BLaER1 (cell line): ENCODE results near the gene KERA.

ENCODE experiments used
- H3K27ac ChIP-seq: shearing (Covaris generic); formaldehyde crosslinking; 2 replicates; pipeline ENCODE4 v1.8.1; 2022
- H3K27me3 ChIP-seq: shearing (Covaris generic); formaldehyde crosslinking; 2 replicates; pipeline ENCODE4 v1.8.1; 2022
- H3K36me3 ChIP-seq: shearing (Covaris generic); formaldehyde crosslinking; 2 replicates; pipeline ENCODE4 v1.8.1; 2022
- H3K4me1 ChIP-seq: shearing (Covaris generic); formaldehyde crosslinking; 2 replicates; pipeline ENCODE4 v1.8.1; 2022
- H3K4me2 ChIP-seq: shearing (Covaris generic); formaldehyde crosslinking; 2 replicates; pipeline ENCODE4 v1.8.1; 2022
- H3K4me3 ChIP-seq: shearing (Covaris generic); formaldehyde crosslinking; 2 replicates; pipeline ENCODE4 v1.8.1; 2022
- H3K9ac ChIP-seq: shearing (Covaris generic); formaldehyde crosslinking; 2 replicates; pipeline ENCODE4 v1.8.1; 2022
- H3K9me3 ChIP-seq: shearing (Covaris generic); formaldehyde crosslinking; 2 replicates; pipeline ENCODE4 v1.8.1; 2022
- H4K20me1 ChIP-seq: shearing (Covaris generic); formaldehyde crosslinking; 2 replicates; pipeline ENCODE4 v1.8.1; 2022
- Cebpa-rat ChIP-seq: shearing (Covaris generic); IDR thresholded peaks from 2 replicates; pipeline ENCODE4 v1.8.1; 2022

The KERA gene

GRCh38 chr12:91074851-91075250 is 17.0 kb upstream of the KERA start:
- Histone ChIP-seq H3K27ac (no peak overlapping the region), H3K9me3 (no peaks in the 10 kb centered on the region), H3K4me3 (no peak overlapping the region), H3K27me3 (no peaks in the 10 kb centered on the region), H3K36me3 (no peaks in the 10 kb centered on the region), H4K20me1 (no peaks in the 10 kb centered on the region), H3K4me1 (no peaks in the 10 kb centered on the region), H3K9ac (no peak overlapping the region), H3K4me2 (no peak overlapping the region)
- no peak for TF ChIP-seq Cebpa-rat

GRCh38 chr12:91074154-91074709 is 16.4 kb upstream of the KERA start:
- no peaks in the 10 kb centered on the region for H3K27me3 ChIP-seq
- H3K9me3 ChIP-seq = no peaks in the 10 kb centered on the region
- no peak overlapping the region for H3K4me2 ChIP-seq
- no peak overlapping the region for H3K9ac ChIP-seq
- no peak overlapping the region for H3K4me3 ChIP-seq
- H4K20me1 ChIP-seq = no peaks in the 10 kb centered on the region
- H3K36me3 ChIP-seq = no peaks in the 10 kb centered on the region
- TF ChIP-seq Cebpa-rat = no peak
- H3K4me1 ChIP-seq = no peaks in the 10 kb centered on the region
- no peak overlapping the region for H3K27ac ChIP-seq

GRCh38 chr12:91073426-91073825 is 15.6 kb upstream of the KERA start:
- Histone ChIP-seq H3K36me3 (no peaks in the 10 kb centered on the region), H3K27ac (no peak overlapping the region), H3K4me2 (no peak overlapping the region), H3K4me3 (no peak overlapping the region), H3K4me1 (no peaks in the 10 kb centered on the region), H3K9ac (no peak overlapping the region), H4K20me1 (no peaks in the 10 kb centered on the region), H3K9me3 (no peaks in the 10 kb centered on the region), H3K27me3 (no peaks in the 10 kb centered on the region)
- no peak for TF ChIP-seq Cebpa-rat

GRCh38 chr12:91072931-91073330 is 15.1 kb upstream of the KERA start:
- H3K9ac ChIP-seq = no peak overlapping the region

GRCh38 chr12:91070936-91071335 is 13.1 kb upstream of the KERA start:
- Histone ChIP-seq H3K27me3 (no peaks in the 10 kb centered on the region), H3K9ac (no peak overlapping the region)
- TF ChIP-seq Cebpa-rat = no peak

More at GRCh38 chr12:91072931-91073330, 15.1 kb upstream of the KERA start:
- H3K4me1 ChIP-seq = no peaks in the 10 kb centered on the region
- no peaks in the 10 kb centered on the region for H4K20me1 ChIP-seq
- H3K27ac ChIP-seq = no peak overlapping the region
- TF ChIP-seq Cebpa-rat = no peak
- no peak overlapping the region for H3K4me3 ChIP-seq
- no peaks in the 10 kb centered on the region for H3K27me3 ChIP-seq
- H3K9me3 ChIP-seq = no peaks in the 10 kb centered on the region
- H3K36me3 ChIP-seq = no peaks in the 10 kb centered on the region
- H3K4me2 ChIP-seq = no peak overlapping the region

GRCh38 chr12:91065396-91065795 is 7.6 kb upstream of the KERA start:
- H3K9ac ChIP-seq = no peak overlapping the region
- no peak overlapping the region for H3K27ac ChIP-seq
- no peaks in the 10 kb centered on the region for H3K27me3 ChIP-seq
- H3K4me3 ChIP-seq = no peak overlapping the region
- TF ChIP-seq Cebpa-rat = no peak
- H4K20me1 ChIP-seq = no peaks in the 10 kb centered on the region
- no peak overlapping the region for H3K4me2 ChIP-seq
- no peaks in the 10 kb centered on the region for H3K9me3 ChIP-seq
- no peaks in the 10 kb centered on the region for H3K36me3 ChIP-seq
- H3K4me1 ChIP-seq = no peaks in the 10 kb centered on the region

More at GRCh38 chr12:91070936-91071335, 13.1 kb upstream of the KERA start:
- no peak overlapping the region for H3K27ac ChIP-seq
- H3K4me2 ChIP-seq = no peak overlapping the region
- no peaks in the 10 kb centered on the region for H3K9me3 ChIP-seq
- H4K20me1 ChIP-seq = no peaks in the 10 kb centered on the region
- no peaks in the 10 kb centered on the region for H3K36me3 ChIP-seq
- H3K4me1 ChIP-seq = no peaks in the 10 kb centered on the region
- no peak overlapping the region for H3K4me3 ChIP-seq

GRCh38 chr12:91064640-91065039 is 6.8 kb upstream of the KERA start:
- Histone ChIP-seq H3K36me3 (no peaks in the 10 kb centered on the region), H3K27me3 (no peaks in the 10 kb centered on the region), H3K4me2 (no peak overlapping the region), H3K9ac (no peak overlapping the region), H3K27ac (no peak overlapping the region), H3K4me3 (no peak overlapping the region), H3K9me3 (no peaks in the 10 kb centered on the region), H3K4me1 (no peaks in the 10 kb centered on the region), H4K20me1 (no peaks in the 10 kb centered on the region)
- TF ChIP-seq Cebpa-rat = no peak

GRCh38 chr12:91061091-91061490 is 3.3 kb upstream of the KERA start:
- TF ChIP-seq Cebpa-rat = no peak
- no peak overlapping the region for H3K4me2 ChIP-seq
- no peaks in the 10 kb centered on the region for H3K36me3 ChIP-seq
- H4K20me1 ChIP-seq = no peaks in the 10 kb centered on the region
- H3K27ac ChIP-seq = no peak overlapping the region
- no peaks in the 10 kb centered on the region for H3K4me1 ChIP-seq
- H3K27me3 ChIP-seq = no peaks in the 10 kb centered on the region
- H3K4me3 ChIP-seq = no peak overlapping the region
- H3K9ac ChIP-seq = no peak overlapping the region
- no peaks in the 10 kb centered on the region for H3K9me3 ChIP-seq

GRCh38 chr12:91059211-91059610 is 1.4 kb upstream of the KERA start:
- Histone ChIP-seq H3K9me3 (no peaks in the 10 kb centered on the region), H3K27me3 (no peaks in the 10 kb centered on the region), H3K27ac (no peak overlapping the region), H3K4me1 (no peaks in the 10 kb centered on the region), H3K9ac (no peak overlapping the region), H3K4me3 (no peak overlapping the region), H3K36me3 (no peaks in the 10 kb centered on the region), H3K4me2 (no peak overlapping the region), H4K20me1 (no peaks in the 10 kb centered on the region)
- no peak for TF ChIP-seq Cebpa-rat

- Histone ChIP-seq H3K9ac (no peak overlapping the region), H3K27me3 (no peaks in the 10 kb centered on the region), H4K20me1 (no peaks in the 10 kb centered on the region), H3K36me3 (no peaks in the 10 kb centered on the region), H3K4me3 (no peak overlapping the region), H3K4me2 (no peak overlapping the region), H3K4me1 (no peaks in the 10 kb centered on the region), H3K9me3 (no peaks in the 10 kb centered on the region), H3K27ac (no peak overlapping the region)
- TF ChIP-seq Cebpa-rat = no peak
Measured at GRCh38 chr12:91058786-91059185, 962 bp upstream of the KERA start.

GRCh38 chr12:91056488-91056887 is 1.3 kb downstream of the KERA start:
- Histone ChIP-seq H3K4me1 (no peaks in the 10 kb centered on the region), H3K36me3 (no peaks in the 10 kb centered on the region), H3K9me3 (no peaks in the 10 kb centered on the region), H3K9ac (no peak overlapping the region), H3K27ac (no peak overlapping the region), H3K4me2 (no peak overlapping the region), H4K20me1 (no peaks in the 10 kb centered on the region), H3K27me3 (no peaks in the 10 kb centered on the region), H3K4me3 (no peak overlapping the region)
- TF ChIP-seq Cebpa-rat = no peak
